Lung (tissue), 12 donors: ENCODE results near the gene ANKRD44. TPM values are rescaled to one million over a fixed set of nuclear protein-coding genes. Genes with fewer than 3 reads are reported as not detected.

Experiments used
- ATAC-seq: fragments of 200-7000 bp; cut with Tn5 transposase; one replicate; pipeline ENCODE4 v1.9.1; 2020; ENCODE audit warnings: moderate number of reproducible peaks; ENCODE audit not compliant: insufficient read depth, low FRiP score
- DNase-seq, 3 donors: peaks; one replicate each; pipeline ENCODE4 v3.0.0-alpha.2; 2013 to 2017
- H3K27ac ChIP-seq, 2 donors: one replicate each; pipeline ENCODE4 v1.5.1; 2013; ENCODE audit warnings: mild to moderate bottlenecking in 2 of 2, moderate library complexity in 2 of 2, control low read depth in 1 of 2, inconsistent platforms in 1 of 2, low read depth in 1 of 2, low read length in 1 of 2
- H3K27me3 ChIP-seq, 3 donors: one replicate each; pipeline ENCODE4 v1.5.1; 2013; ENCODE audit warnings: low read length in 2 of 3; ENCODE audit not compliant: control insufficient read depth in 3 of 3, insufficient read depth in 3 of 3
- H3K36me3 ChIP-seq, 4 donors: one replicate each; pipeline ENCODE4 v1.5.1; 2013; ENCODE audit warnings: low read length in 4 of 4, mild to moderate bottlenecking in 1 of 4, moderate library complexity in 1 of 4; ENCODE audit not compliant: control insufficient read depth in 4 of 4, insufficient read depth in 4 of 4
- H3K4me1 ChIP-seq, 5 donors: one replicate each; pipeline ENCODE4 v1.5.1; 2013; ENCODE audit warnings: low read length in 5 of 5, mild to moderate bottlenecking in 2 of 5, moderate library complexity in 1 of 5; ENCODE audit not compliant: control insufficient read depth in 5 of 5, insufficient read depth in 5 of 5
- H3K4me3 ChIP-seq: one replicate; pipeline ENCODE4 v1.5.1; 2013; ENCODE audit warnings: mild to moderate bottlenecking, control low read depth, moderate library complexity
- H3K9ac ChIP-seq, 2 donors: one replicate each; pipeline ENCODE4 v1.5.1; 2013; ENCODE audit warnings: low read length in 2 of 2, control low read depth in 1 of 2; ENCODE audit not compliant: insufficient read depth in 1 of 2
- H3K9me3 ChIP-seq, 4 donors: one replicate each; pipeline ENCODE4 v1.5.1; 2013; ENCODE audit warnings: low read length in 3 of 4, mild to moderate bottlenecking in 1 of 4, moderate library complexity in 1 of 4; ENCODE audit not compliant: control insufficient read depth in 4 of 4, insufficient read depth in 3 of 4
- CTCF ChIP-seq: IDR thresholded peaks from 2 replicates; pipeline ENCODE4 v1.5.1; 2012; ENCODE audit warnings: mild to moderate bottlenecking; ENCODE audit errors: control extremely low read depth, extremely low read depth
- WGBS, 2 donors: extraction: QIAGEN DNeasy Blood & Tissue Kit; methylation state at CpG; one replicate each; pipeline ENCODE4 v1.1.7; 2013; 5-methylcytosine and 5-hydroxymethylcytosine counted together
- polyA plus RNA-seq, 2 donors: library from polyadenylated mRNA; stranded (reverse); fragments of 200-250 nt; gene quantifications; one replicate each; pipeline ENCODE4 v1.2.1, GENCODE V29; 2013
- total RNA-seq, 2 donors: library from RNA; depleted of rRNA in 1 of 2; stranded (reverse); fragments of >200 nt in 1 of 2; gene quantifications; one replicate each; pipeline ENCODE4 v1.2.1, GENCODE V29; 2014 to 2021
- donor health status: control.
- donor health status: control.
- donor health status: Bipolar disorder and iron deficiency.
- donor health status: healthy.
- donor health status: DM: yes; HTN: yes; CAD: no.

Gene ANKRD44
- total and polyA plus RNA-seq, 4 donors: 7.1 to 73.8 (median 20.3) TPM

- peaks cover 0 to 20% (median 5%) of the 10 kb centered on the region in 5 donors for H3K4me1 ChIP-seq
- no peak for TF ChIP-seq CTCF
- ATAC-seq: no peak
Measured at GRCh38 chr2:197205585-197206215, 104.9 kb downstream of the ANKRD44 start.

DNA sequence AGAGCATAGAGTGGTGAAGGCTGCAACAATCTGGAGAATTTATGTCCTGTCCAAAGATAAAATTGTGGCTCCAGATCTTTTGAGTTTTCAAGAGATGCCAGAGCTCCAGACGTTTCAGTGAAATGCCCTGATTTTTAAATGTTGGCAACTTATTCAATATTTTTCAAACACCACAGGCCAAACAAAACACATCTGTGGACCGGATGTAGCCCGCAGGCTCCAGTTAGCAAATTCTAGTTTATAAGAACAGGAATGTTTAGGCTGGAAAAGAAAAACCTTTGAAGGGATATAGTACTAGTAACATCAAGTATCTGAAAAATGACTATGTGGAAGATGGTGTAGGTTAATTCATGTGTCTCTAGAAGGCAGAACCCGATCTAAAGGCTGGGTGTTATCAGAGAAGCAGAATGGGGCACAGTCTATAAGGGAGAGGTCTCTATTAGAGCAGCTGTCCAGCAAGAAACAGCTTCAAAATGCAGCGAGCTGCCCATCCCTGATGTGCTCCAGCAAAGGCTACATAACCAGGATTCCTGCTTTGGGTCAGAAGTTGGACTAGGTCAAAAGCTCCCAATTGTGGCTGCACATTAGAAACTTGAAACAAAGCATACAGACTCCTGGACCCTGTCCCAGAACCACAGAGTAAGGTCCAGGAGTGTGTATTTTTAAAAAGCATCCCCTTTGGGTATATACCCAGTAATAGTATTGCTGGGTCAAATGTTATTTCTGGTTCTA lies 105.9 kb downstream of the ANKRD44 start:
- ATAC-seq: no peak
- H3K9ac ChIP-seq: no peak overlapping the region
- H3K4me3 ChIP-seq: no peak overlapping the region
- H3K27ac ChIP-seq: peak overlapping the region in 1 of 2 donors; percentile 37
- H3K27me3 ChIP-seq: no peaks in the 10 kb centered on the region
- DNase-seq: peak in 2 of 3 donors; percentile 57 to 68
- no peaks in the 10 kb centered on the region for H3K36me3 ChIP-seq
- H3K9me3 ChIP-seq: no peaks in the 10 kb centered on the region
- WGBS, 2 donors: 51 to 75% methylated on average over 5 of the region's 5 CpGs
- peaks cover 0 to 26% (median 11%) of the 10 kb centered on the region in 5 donors for H3K4me1 ChIP-seq
- TF ChIP-seq CTCF: no peak

More at GRCh38 chr2:197205585-197206215, 104.9 kb downstream of the ANKRD44 start:
- H3K9me3 ChIP-seq: no peaks in the 10 kb centered on the region
- no peaks in the 10 kb centered on the region for H3K36me3 ChIP-seq
- no peak for DNase-seq
- H3K9ac ChIP-seq: no peak overlapping the region
- H3K27me3 ChIP-seq: no peaks in the 10 kb centered on the region
- 44 to 63% methylated on average over 7 of the region's 7 CpGs for WGBS, 2 donors
- H3K4me3 ChIP-seq: no peak overlapping the region
- H3K27ac ChIP-seq: peak overlapping the region in 1 of 2 donors; percentile 55

GRCh38 chr2:197201874-197202273 lies 108.7 kb downstream of the ANKRD44 start:
- Histone ChIP-seq H3K9ac (no peak overlapping the region), H3K9me3 (no peaks in the 10 kb centered on the region), H3K4me3 (no peak overlapping the region), H3K27ac (peak overlapping the region in 1 of 2 donors; percentile 5), H3K36me3 (no peaks in the 10 kb centered on the region), H3K27me3 (no peaks in the 10 kb centered on the region), H3K4me1 (peaks cover 2 to 38% (median 13%) of the 10 kb centered on the region in 5 donors)
- 87 to 92% methylated on average over 2 of the region's 2 CpGs for WGBS, 2 donors
- no peak for ATAC-seq
- DNase-seq: no peak
- TF ChIP-seq CTCF: no peak
